Lower leg skin (tissue), 3 donors: ENCODE data around the gene PLIN4.

ENCODE experiments used
- CTCF ChIP-seq, 3 donors: fragments of 450-650 bp; IDR thresholded peaks; one replicate each; pipeline ENCODE4 v1.5.1; 2016; ENCODE audit warnings: antibody characterized with exemption in 3 of 3, mild to moderate bottlenecking in 3 of 3, moderate library complexity in 2 of 3
- POLR2A ChIP-seq, 2 donors: fragments of 450-650 bp; IDR thresholded peaks; one replicate each; pipeline ENCODE4 v1.6.1; 2016 to 2017; ENCODE audit warnings: antibody characterized with exemption in 2 of 2, mild to moderate bottlenecking in 1 of 2, moderate library complexity in 1 of 2

- TF ChIP-seq POLR2A (IDR thresholded peaks at IDR 0.05): no peak
- no peak for TF ChIP-seq CTCF (IDR thresholded peaks at IDR 0.05)
These were observed 45.9 kb downstream of the PLIN4 start, which contains the start of gene HDGFL2 for GRCh38 chr19:4472174-4472974.
